Measurements from ENCODE around the gene LAMA2. TPM values are rescaled to one million over a fixed set of nuclear protein-coding genes. Genes with fewer than 3 reads are reported as not detected.

The LAMA2 gene
- total RNA-seq, 4 donors from 2014 or later, result 115 to 153 (median 134) TPM

DNA sequence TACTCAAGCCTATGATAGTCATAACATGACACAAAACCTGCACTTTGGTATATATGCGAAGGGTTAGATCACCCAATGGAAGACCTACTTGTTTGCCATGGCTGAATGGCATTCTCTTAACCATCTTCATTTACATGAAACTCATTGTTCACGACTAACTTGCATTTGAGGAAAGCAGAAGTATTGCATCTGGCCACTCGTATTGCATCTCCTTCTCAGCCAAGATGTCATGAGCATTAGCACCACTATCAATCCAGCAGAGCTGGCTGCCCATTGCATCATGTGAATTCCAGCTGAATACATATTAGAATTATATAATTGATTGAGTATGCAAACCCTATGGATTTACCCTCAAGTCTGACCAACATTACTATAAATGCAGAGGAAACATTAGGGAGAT lies 390.2 kb downstream of the LAMA2 start:
- DNase-seq (ENCODE audit: extremely low spot score), result no peak
- no peaks in the 10 kb centered on the region for H3K27me3 ChIP-seq
- no peak overlapping the region for H3K4me3 ChIP-seq
- H3K9me3 ChIP-seq, result no peaks in the 10 kb centered on the region
- no peaks in the 10 kb centered on the region for H3K4me1 ChIP-seq
- 75% methylated on average over 3 of the region's 3 CpGs for WGBS
- H3K36me3 ChIP-seq, result peaks cover 0 to 21% (median 0%) of the 10 kb centered on the region in 4 donors
- intact Hi-C loops (cut with DNase I), result no loop called here
- TF ChIP-seq EP300 (IDR thresholded peaks at IDR 0.05), result no peak
- no peak for TF ChIP-seq POLR2AphosphoS5 (IDR thresholded peaks at IDR 0.05)
- TF ChIP-seq, protein P1, sequence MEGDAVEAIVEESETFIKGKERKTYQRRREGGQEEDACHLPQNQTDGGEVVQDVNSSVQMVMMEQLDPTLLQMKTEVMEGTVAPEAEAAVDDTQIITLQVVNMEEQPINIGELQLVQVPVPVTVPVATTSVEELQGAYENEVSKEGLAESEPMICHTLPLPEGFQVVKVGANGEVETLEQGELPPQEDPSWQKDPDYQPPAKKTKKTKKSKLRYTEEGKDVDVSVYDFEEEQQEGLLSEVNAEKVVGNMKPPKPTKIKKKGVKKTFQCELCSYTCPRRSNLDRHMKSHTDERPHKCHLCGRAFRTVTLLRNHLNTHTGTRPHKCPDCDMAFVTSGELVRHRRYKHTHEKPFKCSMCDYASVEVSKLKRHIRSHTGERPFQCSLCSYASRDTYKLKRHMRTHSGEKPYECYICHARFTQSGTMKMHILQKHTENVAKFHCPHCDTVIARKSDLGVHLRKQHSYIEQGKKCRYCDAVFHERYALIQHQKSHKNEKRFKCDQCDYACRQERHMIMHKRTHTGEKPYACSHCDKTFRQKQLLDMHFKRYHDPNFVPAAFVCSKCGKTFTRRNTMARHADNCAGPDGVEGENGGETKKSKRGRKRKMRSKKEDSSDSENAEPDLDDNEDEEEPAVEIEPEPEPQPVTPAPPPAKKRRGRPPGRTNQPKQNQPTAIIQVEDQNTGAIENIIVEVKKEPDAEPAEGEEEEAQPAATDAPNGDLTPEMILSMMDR (IDR thresholded peaks at IDR 0.05), result no peak
- TF ChIP-seq POLR2A (IDR thresholded peaks at IDR 0.05; ENCODE audit: low read depth), result no peak
- H3K27ac ChIP-seq (replicated peaks in 1 of 4), result no peak overlapping the region

DNA sequence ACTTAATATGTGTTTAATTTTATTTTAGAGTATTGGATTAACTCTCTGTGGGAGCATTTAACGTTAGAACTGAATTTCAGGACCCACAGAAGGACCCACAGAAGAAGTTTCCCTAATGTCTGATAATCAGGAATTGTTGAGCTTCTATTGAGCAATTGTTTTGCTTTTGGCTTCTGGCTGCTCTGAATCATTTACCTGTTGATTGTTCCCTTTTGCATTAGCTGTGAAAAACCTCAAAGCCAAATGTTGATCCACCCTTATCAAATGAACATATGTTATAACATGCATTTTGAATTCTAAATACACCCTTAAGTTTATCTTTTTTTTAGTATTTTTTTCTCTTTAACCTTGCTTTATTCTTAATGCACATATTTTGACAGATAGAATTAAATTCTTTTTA lies 393.5 kb downstream of the LAMA2 start:
- H3K36me3 ChIP-seq, result peaks cover 0 to 26% (median 0%) of the 10 kb centered on the region in 4 donors

DNA sequence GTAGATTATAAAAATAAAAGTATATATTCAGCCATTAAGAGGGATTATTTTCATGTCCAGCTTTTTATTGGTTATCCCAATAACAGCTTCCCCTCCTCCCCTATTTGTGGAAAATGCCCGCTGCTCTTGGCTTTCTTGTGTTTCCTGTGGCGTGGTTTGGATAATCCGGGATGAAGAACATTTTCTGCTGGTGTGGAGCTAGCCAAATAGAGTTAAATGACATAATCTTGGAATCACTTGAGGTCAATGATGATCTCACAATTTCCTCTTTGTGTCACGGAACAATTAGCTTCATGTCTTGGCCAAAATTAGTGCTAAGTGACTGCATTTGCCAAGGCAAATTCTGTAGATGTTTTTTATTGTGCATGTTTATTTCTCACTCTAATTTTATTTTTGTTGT lies 394.0 kb downstream of the LAMA2 start:
- no peak for DNase-seq (ENCODE audit: extremely low spot score)
- no peak overlapping the region for H3K27ac ChIP-seq (replicated peaks in 1 of 4)
- no peaks in the 10 kb centered on the region for H3K9me3 ChIP-seq
- intact Hi-C loops (cut with DNase I), result no loop called here
- 65% methylated on average over 4 of the region's 4 CpGs for WGBS
- peaks cover 0 to 26% (median 0%) of the 10 kb centered on the region in 4 donors for H3K36me3 ChIP-seq
- no peaks in the 10 kb centered on the region for H3K27me3 ChIP-seq
- TF ChIP-seq POLR2AphosphoS5 (IDR thresholded peaks at IDR 0.05), result no peak
- TF ChIP-seq POLR2A (IDR thresholded peaks at IDR 0.05; ENCODE audit: low read depth), result no peak
- no peak for TF ChIP-seq EP300 (IDR thresholded peaks at IDR 0.05)
- TF ChIP-seq, protein P1 (IDR thresholded peaks at IDR 0.05), result no peak
- no peak overlapping the region for H3K4me3 ChIP-seq
- peaks cover 0 to 24% (median 3%) of the 10 kb centered on the region in 4 donors for H3K4me1 ChIP-seq

More for the DNA sequence above, 393.5 kb downstream of the LAMA2 start:
- no peak for DNase-seq (ENCODE audit: extremely low spot score)
- no peaks in the 10 kb centered on the region for H3K9me3 ChIP-seq
- H3K27me3 ChIP-seq, result no peaks in the 10 kb centered on the region
- 70% methylated on average over 1 of the region's 1 CpG for WGBS
- intact Hi-C loops (cut with DNase I), result no loop called here
- TF ChIP-seq EP300 (IDR thresholded peaks at IDR 0.05) (no peak), POLR2AphosphoS5 (IDR thresholded peaks at IDR 0.05) (no peak), POLR2A (IDR thresholded peaks at IDR 0.05; ENCODE audit: low read depth) (no peak)
- TF ChIP-seq, protein P1 (IDR thresholded peaks at IDR 0.05), result no peak
- no peak overlapping the region for H3K4me3 ChIP-seq
- H3K4me1 ChIP-seq, result peaks cover 0 to 23% (median 3%) of the 10 kb centered on the region in 4 donors
- no peak overlapping the region for H3K27ac ChIP-seq (replicated peaks in 1 of 4)

DNA sequence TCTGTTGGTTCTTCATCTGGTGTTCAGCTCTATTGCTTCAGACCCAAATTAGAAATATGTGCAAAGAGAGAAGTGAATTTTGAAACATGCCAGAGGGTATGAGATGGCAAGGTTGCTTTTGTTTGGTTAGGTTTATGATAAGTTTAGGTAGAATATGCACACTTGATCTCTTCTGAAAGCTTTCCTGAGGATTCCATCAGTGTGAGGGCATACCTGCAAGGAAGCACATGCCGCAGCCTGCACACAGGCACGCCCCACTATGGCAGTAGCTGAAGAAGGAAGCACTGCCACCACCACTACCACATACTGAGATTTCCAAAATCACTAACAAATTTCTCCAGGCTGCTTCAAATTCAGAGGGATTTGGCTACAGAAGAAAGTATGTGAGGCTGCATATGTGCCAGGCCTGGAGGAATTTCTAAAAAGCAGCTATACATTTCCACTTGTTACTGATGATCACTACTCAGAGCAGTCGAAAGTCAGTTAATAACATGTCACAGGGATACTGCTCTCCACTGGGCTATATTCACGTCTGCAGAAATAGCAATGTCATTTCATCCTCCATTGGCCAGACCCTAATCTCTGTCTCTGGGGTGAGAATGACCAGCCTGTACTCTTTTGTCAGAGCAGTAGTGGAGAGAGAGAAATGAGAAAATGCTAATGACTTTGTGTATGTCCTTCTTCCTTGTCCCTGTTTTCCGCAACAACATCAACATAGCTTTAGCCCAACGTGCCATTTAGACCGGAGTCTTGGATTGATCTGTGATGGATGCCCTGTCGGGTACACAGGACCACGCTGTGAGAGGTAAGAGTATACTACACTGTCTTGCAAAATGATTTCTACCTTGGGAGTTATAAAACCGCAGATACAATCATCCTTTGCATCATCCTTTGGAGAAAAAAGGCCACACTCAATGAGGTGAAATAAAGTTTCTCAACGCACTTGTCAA lies 396.7 kb downstream of the LAMA2 start:
- intact Hi-C loops (cut with DNase I), result no loop called here
- TF ChIP-seq EP300 (IDR thresholded peaks at IDR 0.05), result no peak
- TF ChIP-seq POLR2AphosphoS5 (IDR thresholded peaks at IDR 0.05), result no peak
- no peak for TF ChIP-seq POLR2A (IDR thresholded peaks at IDR 0.05; ENCODE audit: low read depth)
- no peak overlapping the region for H3K4me3 ChIP-seq
- H3K9me3 ChIP-seq, result no peaks in the 10 kb centered on the region
- H3K27ac ChIP-seq (replicated peaks in 1 of 4), result no peak overlapping the region
- H3K36me3 ChIP-seq, result peaks cover 0 to 25% (median 0%) of the 10 kb centered on the region in 4 donors
- H3K4me1 ChIP-seq, result peaks cover 0 to 24% (median 3%) of the 10 kb centered on the region in 4 donors
- no peak for DNase-seq (ENCODE audit: extremely low spot score)
- WGBS, result 80% methylated on average over 11 of the region's 11 CpGs
- H3K27me3 ChIP-seq, result no peaks in the 10 kb centered on the region

DNA sequence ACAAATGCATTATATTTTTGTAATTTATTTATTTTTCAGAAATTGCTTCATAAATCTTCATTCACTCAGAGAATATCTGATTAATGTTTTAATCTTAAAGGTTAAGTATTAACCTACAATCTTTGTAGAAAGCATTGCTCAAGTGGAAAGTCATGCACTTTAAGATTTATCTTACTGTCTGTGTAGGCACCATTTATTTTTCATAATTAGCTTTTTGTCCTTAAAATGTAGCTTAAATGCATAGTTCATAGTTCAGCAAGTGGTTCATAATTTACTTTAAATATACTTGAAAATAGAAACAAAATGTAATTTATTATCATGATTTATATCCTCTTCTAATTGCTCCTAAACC lies 397.3 kb downstream of the LAMA2 start:
- Histone ChIP-seq H3K27ac (replicated peaks in 1 of 4) (no peak overlapping the region), H3K36me3 (peaks cover 0 to 25% (median 0%) of the 10 kb centered on the region in 4 donors), H3K27me3 (no peaks in the 10 kb centered on the region), H3K9me3 (no peaks in the 10 kb centered on the region), H3K4me1 (peaks cover 0 to 24% (median 3%) of the 10 kb centered on the region in 4 donors), H3K4me3 (no peak overlapping the region)
- TF ChIP-seq POLR2AphosphoS5 (IDR thresholded peaks at IDR 0.05) (no peak), POLR2A (IDR thresholded peaks at IDR 0.05; ENCODE audit: low read depth) (no peak), EP300 (IDR thresholded peaks at IDR 0.05) (no peak)
- TF ChIP-seq, protein P1 (IDR thresholded peaks at IDR 0.05), result no peak
- intact Hi-C loops (cut with DNase I), result no loop called here
- DNase-seq (ENCODE audit: extremely low spot score), result no peak
